GM12874 (cell line): ENCODE results near the gene PVALB.

Experiments used
- TF ChIP-seq, protein P1 (sequence below): IDR thresholded peaks from 2 replicates; pipeline ENCODE4 v1.5.1; 2011; ENCODE audit warnings: low read depth, mild to moderate bottlenecking, control low read depth, low read length, moderate library complexity; ENCODE audit not compliant: insufficient read depth

The PVALB gene

DNA sequence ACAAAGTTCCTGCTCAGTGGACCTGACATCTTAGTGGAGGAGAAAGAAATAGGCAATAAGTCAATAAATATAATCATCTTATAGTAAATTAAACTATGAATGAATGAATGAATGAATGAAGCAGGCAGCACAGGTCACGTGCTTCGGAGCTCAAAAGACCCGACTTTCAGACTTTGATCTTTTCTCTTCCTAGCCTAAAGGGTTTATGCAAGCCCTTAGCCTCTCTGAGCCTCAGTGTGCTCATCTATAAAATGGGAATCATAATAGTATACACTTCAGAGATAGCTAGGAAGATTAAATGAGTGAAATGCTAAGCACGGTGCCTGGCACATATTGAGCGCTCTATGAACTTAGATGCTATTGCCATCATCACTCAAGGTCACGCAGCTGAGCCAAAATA lies 7.5 kb downstream of the PVALB start:
- TF ChIP-seq, protein P1, sequence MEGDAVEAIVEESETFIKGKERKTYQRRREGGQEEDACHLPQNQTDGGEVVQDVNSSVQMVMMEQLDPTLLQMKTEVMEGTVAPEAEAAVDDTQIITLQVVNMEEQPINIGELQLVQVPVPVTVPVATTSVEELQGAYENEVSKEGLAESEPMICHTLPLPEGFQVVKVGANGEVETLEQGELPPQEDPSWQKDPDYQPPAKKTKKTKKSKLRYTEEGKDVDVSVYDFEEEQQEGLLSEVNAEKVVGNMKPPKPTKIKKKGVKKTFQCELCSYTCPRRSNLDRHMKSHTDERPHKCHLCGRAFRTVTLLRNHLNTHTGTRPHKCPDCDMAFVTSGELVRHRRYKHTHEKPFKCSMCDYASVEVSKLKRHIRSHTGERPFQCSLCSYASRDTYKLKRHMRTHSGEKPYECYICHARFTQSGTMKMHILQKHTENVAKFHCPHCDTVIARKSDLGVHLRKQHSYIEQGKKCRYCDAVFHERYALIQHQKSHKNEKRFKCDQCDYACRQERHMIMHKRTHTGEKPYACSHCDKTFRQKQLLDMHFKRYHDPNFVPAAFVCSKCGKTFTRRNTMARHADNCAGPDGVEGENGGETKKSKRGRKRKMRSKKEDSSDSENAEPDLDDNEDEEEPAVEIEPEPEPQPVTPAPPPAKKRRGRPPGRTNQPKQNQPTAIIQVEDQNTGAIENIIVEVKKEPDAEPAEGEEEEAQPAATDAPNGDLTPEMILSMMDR, result no peak

DNA sequence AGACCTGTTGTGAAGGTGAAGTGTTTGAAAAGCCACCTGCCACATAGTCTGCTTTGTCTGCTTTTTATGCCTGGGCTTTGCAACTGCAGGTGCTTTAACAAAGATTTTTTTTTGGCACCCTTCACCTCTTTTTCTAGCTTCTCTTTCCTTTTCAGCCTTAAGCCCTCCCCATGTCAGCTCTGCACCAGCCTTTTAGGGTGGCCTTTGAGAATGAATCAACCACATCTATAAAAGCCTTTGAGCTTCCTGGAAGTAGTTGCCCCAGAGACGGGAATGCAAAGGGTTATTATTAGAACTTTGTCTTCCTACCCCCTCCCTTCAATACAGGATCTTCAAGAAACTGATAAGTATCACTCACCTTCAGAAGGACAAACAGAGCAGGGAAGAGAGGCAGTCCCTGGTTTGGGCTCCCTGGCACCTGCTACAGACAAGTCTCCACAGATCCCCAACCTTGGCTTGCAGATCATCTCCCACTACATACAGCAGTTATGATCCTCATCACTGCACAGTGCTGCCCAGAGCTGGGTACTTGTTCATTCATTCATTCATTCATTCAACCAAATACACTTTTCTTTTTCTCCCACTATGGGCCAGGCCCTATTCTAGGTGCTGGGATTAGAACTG lies 8.0 kb downstream of the PVALB start:
- TF ChIP-seq, protein P1, result no peak

DNA sequence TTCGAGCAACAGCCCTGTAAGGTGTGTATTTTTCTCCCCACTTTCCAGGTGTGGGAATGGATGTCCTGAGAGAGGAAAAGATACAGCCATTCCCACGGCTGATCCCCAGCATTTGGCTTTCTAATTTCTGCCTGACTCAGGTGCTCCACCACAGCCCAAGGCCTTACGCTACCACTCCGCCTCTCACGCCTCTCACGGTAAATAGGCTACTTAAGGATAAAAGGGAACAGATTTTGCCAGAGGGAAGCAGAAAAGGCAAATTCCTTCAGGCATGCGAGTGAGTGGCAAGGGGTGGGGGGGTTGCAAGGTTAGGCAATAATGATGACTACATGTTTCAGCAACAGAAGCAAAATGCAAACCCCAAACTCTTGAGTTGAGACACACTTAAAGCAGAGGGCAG lies 9.2 kb downstream of the PVALB start:
- TF ChIP-seq, protein P1, result no peak

DNA sequence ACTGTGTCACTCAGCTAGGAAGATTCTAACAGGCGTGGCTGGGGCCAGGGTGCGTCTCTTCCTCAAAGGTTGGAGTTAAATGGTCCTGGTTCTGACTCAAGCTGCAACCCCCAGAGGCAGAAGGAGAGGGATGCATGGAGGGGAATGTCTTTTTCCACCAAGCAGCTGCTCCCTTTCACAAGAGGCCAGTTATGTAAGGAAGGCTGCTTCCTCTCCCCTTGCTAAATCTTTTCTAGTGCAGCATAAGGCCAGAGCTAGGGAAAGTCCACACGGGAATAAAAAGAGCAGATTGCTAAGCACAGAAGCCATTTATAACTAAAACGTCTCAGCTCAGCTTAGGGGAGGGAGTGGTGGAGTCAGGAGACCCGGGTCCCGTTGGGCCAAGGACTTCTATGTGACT lies 10.0 kb downstream of the PVALB start:
- TF ChIP-seq, protein P1, result no peak

DNA sequence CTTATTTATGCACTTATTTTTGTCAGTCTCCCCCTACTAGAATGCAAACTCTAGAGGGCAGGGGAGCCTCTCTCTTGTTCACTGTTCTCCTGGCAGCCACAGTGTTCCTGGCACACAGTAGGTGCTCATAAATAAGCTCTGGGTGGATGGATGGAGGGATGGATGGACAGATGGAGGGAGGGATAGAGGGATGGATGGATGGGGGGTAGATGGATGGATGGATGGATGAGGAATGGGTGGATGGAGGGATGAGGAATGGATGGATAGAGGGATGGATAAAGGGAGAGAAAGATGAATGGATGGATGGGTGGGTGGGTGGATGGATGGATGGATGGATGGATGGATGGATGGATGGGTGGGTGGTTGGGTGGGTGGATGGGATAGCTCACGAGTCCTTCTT lies 13.5 kb downstream of the PVALB start:
- TF ChIP-seq, protein P1, result no peak

DNA sequence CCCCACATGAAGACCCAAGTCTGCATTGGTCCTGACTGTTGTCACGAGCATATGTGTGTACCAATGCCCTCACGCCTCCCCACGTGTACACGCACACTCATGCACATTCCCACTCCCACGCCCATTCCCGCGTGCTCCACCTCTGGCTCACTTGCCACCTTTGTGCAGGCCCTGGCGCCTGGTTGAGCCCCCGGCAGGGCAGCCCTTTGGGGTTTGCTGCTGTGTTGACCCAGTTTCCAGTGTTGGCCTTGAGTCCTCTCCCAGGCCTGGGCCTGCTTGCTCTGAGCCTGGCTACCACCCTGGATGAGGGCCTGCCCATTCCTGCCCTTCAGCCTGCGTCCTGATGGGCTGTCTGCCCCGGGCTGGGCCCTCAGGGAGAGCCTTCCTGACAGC lies 18.2 kb downstream of the PVALB start:
- TF ChIP-seq, protein P1, result no peak

DNA sequence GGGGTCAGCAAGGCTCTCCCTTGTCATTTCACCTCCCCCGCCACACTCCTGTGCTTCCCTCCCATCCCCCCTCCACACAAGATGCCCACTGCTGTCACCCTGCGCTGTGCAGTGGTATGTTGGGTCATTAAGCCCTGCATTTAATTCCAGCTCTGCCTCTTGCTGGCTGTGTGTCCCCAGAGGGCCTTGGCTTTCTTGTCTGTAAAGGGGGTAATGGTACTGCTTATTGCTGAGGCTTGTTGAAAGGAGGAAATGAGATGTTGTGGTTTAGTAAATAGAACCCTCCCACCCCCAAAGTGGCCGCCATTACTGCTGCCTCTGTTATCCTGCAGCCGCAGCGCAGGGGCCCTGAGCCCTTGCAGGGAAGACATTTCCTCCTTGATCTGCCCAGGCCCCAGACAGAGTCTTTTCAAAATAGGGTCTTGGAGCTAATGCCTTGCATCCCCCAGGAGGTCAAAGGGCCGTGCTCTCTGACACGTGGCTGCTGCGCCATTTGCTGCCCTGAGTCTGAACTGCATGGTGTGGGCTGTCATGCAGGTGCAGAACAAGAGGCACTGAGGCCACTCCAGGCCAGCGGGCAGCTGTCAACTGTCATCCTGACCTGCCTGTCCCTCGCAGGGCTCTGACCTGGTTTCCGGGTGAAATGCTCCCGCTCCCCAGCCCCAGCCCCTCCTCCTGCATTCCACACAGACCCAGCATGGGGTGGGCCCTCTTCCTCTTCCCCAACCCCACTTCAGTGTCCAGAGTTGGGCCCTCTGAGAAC lies 18.7 kb downstream of the PVALB start:
- TF ChIP-seq, protein P1, result no peak
